Prostate gland (tissue), 2 donors: ENCODE results near the gene NDUFA11.

ENCODE experiments used
- CTCF ChIP-seq, 4 experiments: fragments of 200-600 bp in 2 of 4; fragments of 450-650 bp in 2 of 4; sonication (generic) in 2 of 4; IDR thresholded peaks; 1 replicate in 3 of 4; 2 replicates in 1 of 4; pipeline ENCODE4 v1.5.1; 2016 to 2019; ENCODE audit warnings: antibody characterized with exemption in 4 of 4, mild to moderate bottlenecking in 2 of 4, moderate library complexity in 2 of 4
- POLR2A ChIP-seq: fragments of 450-650 bp; IDR thresholded peaks from one replicate; pipeline ENCODE4 v1.6.1; 2016; ENCODE audit warnings: antibody characterized with exemption, mild to moderate bottlenecking

- no peak for TF ChIP-seq POLR2A
- TF ChIP-seq CTCF (IDR thresholded peaks at IDR 0.05), result no peak
Measured at GRCh38 chr19:5851302-5851701, 52.3 kb downstream of the NDUFA11 start, which contains the start of gene FUT3.
